Stimulated activated CD8-positive, alpha-beta memory T cell treated with anti-CD3 and anti-CD28 coated beads, Interleukin-4, amount 100 ng/mL, for 48 hours (primary cell): ENCODE data around the gene EGR2.

ENCODE experiments used
- DNase-seq: peaks from one replicate; pipeline ENCODE4 v3.0.0-alpha.2; 2020

The EGR2 gene

GRCh38 chr10:62816331-62817120 lies at the start of gene EGR2:
Gene EGR2, minus strand, starts transcription at chr10:62816366. Its CDS starts 337 bp downstream, at chr10:62816029.
- DNase-seq: peak; percentile 94

DNA sequence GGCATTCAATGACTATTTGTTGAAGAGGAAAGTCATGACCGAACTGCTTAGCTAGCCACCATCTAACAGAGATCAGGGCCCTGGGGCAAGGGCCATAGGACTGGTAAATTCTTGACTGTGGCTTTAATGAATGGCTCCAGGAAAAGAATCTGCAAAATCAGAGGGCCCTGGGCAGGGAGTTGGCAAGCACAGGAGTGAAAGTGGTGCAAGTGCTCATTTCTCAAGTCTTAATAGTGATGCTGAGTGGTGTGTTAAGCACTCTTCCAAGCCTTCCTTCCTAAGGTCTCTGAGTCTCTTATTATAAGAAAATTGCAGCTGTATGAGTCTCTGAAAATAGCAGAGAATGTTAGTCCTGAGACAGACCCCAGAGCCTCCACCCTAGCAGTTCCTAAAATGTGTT lies 46.3 kb upstream of the EGR2 start:
- DNase-seq: no peak

DNA sequence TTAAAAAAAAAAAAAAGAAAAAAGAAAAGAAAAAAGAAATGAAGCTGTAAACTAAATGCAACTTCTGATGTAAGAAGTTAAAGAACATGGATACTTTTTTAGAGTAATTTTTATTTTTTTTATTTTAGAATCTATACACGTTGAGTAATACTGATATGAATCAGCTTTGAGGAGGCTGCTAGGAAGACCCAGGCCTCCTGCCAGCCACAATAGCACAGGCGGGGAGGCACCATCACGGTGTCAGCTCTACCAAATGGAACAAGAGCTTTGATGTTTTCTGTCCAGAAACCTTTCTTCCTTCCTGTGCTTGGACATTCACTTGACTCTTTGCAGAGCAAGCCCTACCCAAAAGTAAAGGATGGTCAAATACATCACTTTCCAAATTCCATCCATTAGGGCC lies 45.3 kb upstream of the EGR2 start:
- DNase-seq: no peak

- no peak for DNase-seq
These were observed 44.8 kb upstream of the EGR2 start for GRCh38 chr10:62860946-62861345.

- no peak for DNase-seq
These were observed 42.2 kb upstream of the EGR2 start for GRCh38 chr10:62858364-62858763.

GRCh38 chr10:62856021-62856420 lies 39.9 kb upstream of the EGR2 start:
- DNase-seq: no peak

DNA sequence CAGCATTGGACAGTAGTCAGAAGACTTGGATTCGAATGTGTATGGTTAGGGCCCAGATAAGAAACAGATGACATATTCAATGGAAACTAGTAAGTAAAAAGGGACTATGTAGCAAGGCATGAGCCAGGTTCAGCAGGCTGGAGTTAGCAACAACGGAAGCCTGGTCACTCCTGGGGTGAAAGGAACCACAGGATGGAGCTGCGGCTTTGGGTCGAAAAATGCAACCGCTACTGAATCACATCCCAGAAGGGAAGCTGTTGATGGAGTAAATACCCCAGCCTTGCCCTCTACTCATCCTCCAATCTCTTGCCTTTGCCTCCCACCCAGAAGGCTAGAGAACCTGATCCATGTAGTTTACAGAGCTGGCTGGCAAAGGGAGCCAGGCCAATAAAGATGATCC lies 37.5 kb upstream of the EGR2 start:
- DNase-seq: peak; percentile 83

DNA sequence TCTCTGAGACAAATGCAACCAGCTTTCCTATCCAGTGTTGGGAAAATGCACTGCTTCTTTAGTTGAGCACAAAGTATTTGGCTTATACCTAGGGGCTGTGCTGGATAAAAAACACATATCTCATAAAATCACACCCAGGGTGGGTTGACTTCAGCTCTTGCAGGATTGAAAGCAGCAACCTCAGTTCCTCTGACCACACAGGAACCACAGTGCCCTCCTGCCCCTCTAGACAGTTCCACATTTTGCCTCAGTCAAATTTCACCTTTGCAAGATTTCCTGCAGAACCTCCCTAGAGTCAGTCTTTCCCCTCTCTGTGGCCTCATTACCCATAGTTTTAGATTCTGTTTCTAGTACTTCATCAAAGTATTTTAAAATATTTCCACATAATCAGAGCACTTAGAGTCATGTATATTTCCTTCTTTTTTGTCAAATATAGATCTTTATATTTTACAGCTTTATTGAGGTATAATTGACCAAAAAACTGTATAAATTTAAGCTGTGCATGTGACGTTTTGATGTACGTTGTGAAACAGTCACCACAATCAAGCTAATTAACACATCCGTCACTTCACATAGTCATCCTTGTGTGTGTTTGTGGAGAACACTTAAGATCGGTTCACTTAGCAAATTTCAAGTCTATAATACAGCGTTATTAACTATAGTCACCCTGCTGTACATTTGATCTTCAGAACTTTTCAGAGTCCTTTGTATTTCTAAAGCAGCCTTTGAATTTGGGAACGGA lies 37.0 kb upstream of the EGR2 start:
- DNase-seq: peak; percentile 73

- peak; percentile 58 for DNase-seq
These were observed 35.3 kb upstream of the EGR2 start for GRCh38 chr10:62851442-62851841.

DNA sequence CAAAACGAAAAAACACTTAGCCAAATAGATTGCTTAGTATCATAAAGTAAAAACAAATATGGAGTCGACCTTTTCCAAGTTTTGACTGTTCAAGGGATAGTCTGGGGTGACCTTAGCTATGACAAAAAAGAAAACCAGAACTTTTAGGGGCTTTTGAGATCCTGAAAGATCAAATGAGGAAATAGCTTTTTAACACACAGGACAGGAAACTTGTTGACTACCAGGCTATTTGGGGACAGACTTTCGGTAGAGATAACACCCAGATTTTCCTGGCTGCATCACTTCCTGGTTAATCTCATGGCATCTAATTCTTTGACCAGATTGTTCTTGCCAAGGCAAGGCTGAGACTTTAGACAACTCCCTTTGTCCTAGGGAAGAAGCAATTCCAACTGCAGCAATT lies 34.5 kb upstream of the EGR2 start:
- no peak for DNase-seq

GRCh38 chr10:62847433-62847832 lies 31.3 kb upstream of the EGR2 start:
- no peak for DNase-seq

GRCh38 chr10:62844280-62845011 lies 28.3 kb upstream of the EGR2 start:
- DNase-seq: peak; percentile 34

DNA sequence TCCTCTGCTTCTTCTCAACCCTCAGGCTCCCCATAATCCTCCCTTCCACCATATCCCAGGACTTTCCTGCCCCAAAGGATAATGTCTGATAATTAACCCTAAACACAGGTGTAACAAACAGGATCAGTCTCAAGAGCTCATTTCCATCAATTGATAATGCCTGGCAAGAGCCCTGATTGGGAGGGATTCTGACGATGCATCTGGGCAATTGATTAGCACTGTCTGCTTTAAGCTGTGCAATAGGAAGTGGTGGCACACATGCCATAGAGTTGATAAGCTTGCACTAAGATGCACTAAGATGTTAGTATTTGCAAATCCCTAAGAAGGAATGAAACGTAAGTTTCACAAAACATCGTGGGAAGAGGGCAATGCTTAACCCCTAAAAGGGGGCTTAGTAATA lies 27.4 kb upstream of the EGR2 start:
- no peak for DNase-seq

DNA sequence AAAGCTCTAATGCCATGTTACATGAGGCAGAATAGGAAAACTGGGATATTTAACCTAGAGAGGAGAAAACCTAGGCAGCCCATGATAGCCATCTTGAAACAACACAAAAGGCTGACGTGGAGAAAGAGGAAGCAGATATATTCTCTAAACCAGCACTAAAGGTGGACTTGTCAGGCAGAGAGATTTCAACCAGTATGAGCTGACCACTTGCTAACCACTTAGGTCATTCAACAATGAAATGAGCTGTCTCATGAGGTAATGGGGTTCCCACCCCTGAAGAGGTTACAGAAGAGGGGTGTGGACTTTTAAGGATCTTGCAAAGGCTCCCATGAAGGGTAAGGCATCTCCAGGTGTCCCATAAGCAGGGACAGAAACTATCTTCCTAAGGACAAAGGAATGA lies 26.8 kb upstream of the EGR2 start:
- no peak for DNase-seq

- no peak for DNase-seq
These were observed 23.4 kb upstream of the EGR2 start for GRCh38 chr10:62839590-62839989.

DNA sequence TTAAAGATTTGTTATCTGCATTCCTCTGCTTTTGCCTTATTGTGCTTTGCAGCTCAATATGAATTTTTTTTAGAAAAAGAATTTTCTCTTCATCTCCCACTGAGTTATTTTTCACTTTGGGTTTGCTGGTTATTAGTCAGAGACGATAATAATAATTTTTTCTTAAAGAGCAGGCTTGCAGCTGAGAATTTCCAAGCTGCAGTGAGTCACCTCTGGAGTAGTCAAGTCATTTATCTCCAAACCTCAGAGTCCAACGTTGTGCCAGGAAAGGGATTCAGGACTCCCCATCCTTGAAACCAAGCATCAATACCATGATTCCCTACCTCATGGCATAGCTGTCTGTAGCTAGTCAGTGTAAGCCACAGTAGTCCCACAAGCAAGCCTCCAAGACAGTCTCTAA lies 15.2 kb upstream of the EGR2 start:
- DNase-seq: no peak

DNA sequence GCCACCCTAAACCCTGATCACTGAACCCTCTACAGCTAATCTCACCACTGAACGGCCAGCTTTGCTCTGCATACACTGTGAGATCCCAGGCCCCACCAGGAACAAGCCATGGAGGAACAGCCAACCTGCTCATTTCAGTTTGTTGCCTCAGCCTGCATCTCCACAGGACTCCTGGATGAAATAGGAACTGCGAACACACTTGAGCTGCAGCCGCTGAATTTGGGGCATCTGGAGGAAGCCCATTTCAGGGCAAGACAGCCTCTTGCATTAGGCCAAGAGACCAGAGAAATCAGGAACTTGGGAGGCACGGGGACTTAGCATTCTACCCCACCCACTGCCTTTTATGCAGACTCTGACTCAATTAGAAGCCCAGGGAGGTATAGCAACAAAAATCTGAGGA lies 14.5 kb upstream of the EGR2 start:
- no peak for DNase-seq

GRCh38 chr10:62829622-62830021 lies 13.5 kb upstream of the EGR2 start:
- no peak for DNase-seq

DNA sequence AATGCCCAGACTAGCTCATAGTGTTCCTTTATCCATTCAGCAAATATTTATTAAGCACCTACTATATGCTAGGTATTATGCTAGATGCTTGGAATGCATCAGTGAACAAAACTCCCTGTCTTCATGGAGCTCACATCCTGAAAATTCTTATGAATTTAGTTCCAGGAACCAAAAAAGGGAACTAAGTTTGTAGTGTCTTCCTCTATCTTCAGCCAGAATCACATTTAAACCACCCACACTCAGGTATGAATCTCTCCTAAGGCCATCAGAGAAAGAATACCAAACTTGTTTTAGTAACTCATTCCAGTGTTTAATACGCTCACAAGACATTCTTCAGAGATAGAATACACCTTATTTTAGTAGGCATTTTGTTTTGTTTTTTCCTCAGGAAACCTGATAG lies 10.1 kb upstream of the EGR2 start:
- DNase-seq: no peak

DNA sequence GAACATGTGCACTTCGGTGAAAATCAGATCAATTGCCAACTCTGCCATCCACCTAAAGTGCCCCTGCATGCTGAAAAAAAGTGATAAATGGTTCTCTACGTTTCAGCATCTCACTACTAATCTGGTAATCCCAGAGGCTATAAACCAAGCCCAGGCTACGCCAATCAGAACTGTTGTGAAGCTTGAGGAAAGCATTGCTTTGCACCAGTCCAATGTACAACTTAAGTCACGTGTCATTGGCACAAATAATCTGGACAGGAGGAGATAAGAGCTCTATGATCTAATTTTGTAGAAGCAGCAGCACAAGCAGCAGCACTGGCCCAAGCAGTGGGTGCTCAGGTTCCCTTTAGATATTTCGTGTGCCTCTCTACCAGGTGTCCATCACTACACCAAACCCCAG lies 4.4 kb upstream of the EGR2 start:
- DNase-seq: no peak

DNA sequence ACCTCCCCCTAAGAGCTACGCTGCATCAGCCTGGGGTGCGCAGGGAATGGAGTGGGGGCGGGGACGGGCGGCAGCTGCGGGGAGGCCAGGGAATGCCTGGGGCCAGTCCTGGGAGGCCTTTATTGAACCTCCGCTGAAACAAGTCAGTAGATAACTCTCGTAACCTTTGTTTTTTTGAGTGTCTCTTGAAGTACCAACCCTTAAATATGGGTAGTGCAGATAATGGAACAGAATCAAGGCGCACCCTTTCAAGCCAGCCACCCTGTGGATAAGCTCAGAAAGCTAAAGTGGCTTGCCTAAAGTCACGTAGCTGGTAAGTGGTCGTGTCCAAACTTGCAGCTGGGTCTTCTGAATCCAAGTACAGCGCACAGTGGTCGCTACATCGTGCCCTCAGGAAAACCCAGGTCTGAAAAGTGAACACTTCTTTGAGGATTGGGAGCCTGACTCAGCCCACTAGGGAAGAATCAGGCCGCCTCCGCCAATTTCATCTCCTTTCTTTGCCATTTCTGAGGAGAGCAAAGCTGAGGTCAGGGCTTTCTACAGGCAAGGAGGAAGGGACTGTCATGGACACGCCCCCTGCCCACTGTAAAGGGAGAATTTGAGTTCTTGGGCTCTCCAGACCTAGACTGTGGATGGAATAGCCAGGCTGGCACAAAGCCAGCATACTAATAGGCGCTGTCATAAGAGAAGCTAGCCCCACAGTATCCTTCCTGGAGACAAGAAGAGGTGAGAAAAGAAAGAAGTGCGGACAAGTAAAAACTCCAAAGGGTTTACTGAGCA lies 3.2 kb upstream of the EGR2 start:
- no peak for DNase-seq

DNA sequence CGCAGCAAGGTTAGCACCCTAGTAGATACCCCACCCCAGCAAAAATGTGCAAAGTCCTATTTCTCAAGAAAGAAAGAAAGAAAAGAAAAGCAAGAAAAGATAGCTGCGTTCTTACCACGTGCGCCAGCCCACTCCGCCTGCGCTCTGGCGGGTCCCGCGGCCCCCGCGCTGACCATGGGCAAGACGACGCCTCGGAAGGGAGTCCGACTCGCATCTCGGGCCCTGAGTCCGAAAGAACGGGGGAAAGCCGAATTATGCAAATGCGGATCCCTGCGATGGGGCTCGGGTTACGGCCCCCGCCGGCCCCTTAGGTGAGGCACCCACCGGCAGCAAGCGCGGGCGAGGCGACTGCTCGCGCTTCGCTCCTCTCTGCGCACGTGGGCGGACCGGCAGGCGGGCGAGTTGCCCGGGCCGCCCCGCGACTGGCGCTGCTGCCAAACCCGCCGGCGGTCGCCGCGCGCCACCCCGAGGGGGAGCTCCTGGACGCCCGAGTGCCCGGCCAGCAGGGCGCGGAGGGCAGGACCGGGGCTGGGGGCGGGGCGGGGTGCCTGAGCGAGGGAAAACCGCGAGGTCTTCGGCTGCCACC lies 2.4 kb upstream of the EGR2 start:
- peak; percentile 75 for DNase-seq
